Gastroesophageal sphincter (tissue), 3 donors: Measurements from ENCODE around the gene PCK1.

Experiments used
- POLR2AphosphoS5 ChIP-seq: sonication (generic); formaldehyde crosslinking; IDR thresholded peaks from one replicate; pipeline ENCODE4 v1.6.1; 2017; ENCODE audit warnings: antibody characterized with exemption
- TF ChIP-seq, protein P1 (sequence below), 4 experiments: fragments of 200-600 bp in 2 of 4; fragments of 450-650 bp in 2 of 4; sonication (generic) in 1 of 4; IDR thresholded peaks; one replicate each; pipeline ENCODE4 v1.5.1; 2017 to 2019; ENCODE audit warnings: antibody characterized with exemption in 4 of 4, mild to moderate bottlenecking in 2 of 4, moderate library complexity in 2 of 4

DNA sequence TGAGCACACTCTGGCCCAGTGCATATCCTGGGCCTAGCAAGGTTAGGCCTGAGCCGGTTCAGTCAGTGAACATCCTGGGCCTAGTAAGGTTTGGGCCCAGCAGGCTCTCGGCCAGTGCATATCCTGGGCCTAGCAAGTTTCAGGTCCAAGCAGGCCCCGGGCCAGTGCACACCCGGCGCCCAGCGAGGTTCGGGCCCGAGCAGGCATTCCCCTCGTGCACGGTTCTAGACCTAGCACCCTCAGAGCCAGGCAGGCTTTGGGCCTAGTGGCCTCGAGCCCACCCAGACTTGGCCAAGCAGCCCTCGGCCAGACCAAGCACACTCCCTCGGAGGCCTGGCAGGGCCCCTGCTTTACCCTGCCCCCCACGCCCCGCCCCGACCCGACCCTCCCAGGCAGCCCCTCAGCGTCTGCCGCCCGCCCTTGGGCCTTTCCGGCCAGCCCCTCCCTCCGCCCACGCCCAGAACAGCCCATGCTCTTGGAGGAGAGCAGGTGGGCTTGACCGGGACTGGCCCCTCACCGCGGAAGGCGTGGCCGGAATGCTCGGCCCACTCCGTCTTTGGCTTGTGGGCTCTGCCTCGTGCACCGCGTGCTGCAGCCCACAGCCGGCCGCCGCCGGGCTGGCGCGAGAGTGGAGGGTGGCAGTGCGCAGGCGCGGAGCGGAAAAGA is 36.3 kb upstream of the PCK1 start, which contains the start of gene CTCFL:
- TF ChIP-seq, protein P1, sequence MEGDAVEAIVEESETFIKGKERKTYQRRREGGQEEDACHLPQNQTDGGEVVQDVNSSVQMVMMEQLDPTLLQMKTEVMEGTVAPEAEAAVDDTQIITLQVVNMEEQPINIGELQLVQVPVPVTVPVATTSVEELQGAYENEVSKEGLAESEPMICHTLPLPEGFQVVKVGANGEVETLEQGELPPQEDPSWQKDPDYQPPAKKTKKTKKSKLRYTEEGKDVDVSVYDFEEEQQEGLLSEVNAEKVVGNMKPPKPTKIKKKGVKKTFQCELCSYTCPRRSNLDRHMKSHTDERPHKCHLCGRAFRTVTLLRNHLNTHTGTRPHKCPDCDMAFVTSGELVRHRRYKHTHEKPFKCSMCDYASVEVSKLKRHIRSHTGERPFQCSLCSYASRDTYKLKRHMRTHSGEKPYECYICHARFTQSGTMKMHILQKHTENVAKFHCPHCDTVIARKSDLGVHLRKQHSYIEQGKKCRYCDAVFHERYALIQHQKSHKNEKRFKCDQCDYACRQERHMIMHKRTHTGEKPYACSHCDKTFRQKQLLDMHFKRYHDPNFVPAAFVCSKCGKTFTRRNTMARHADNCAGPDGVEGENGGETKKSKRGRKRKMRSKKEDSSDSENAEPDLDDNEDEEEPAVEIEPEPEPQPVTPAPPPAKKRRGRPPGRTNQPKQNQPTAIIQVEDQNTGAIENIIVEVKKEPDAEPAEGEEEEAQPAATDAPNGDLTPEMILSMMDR (IDR thresholded peaks at IDR 0.05): no peak
- no peak for TF ChIP-seq POLR2AphosphoS5
